ENCODE measurements around the gene ADAM23. TPM values are rescaled to one million over a fixed set of nuclear protein-coding genes. Genes with fewer than 3 reads are reported as not detected.

Gene ADAM23
- total and polyA plus RNA-seq, 2 experiments from 2014 or later, result 2.8 to 3.3 TPM

GRCh38 chr2:206573793-206574192, 130.5 kb downstream of the ADAM23 start:
- no peak overlapping the region for H3K4me3 ChIP-seq
- no peak overlapping the region for H2AFZ ChIP-seq
- H3K27ac ChIP-seq, result no peak overlapping the region
- H3K4me2 ChIP-seq, result no peak overlapping the region
- no peaks in the 10 kb centered on the region for H3K9me2 ChIP-seq (replicated peaks; ENCODE audit: insufficient read depth)
- H3K36me3 ChIP-seq (replicated peaks; ENCODE audit: insufficient read depth, low read depth), result no peaks in the 10 kb centered on the region
- no peaks in the 10 kb centered on the region for H3K27me3 ChIP-seq
- no peaks in the 10 kb centered on the region for H3K4me1 ChIP-seq (ENCODE audit: insufficient read depth)
- TF ChIP-seq EZH2 (IDR thresholded peaks at IDR 0.05; ENCODE audit: borderline replicate concordance) (no peak), CTCF (IDR thresholded peaks at IDR 0.05; ENCODE audit: poor library complexity) (no peak), EZH2phosphoT487 (IDR thresholded peaks at IDR 0.05; ENCODE audit: low read depth, severe bottlenecking, unreplicated experiment) (no peak)
- H4K20me1 ChIP-seq (ENCODE audit: insufficient read depth, poor library complexity, severe bottlenecking), result no peaks in the 10 kb centered on the region
- no peaks in the 10 kb centered on the region for H3K9me3 ChIP-seq (ENCODE audit: low read depth)
- H3K79me2 ChIP-seq, result no peaks in the 10 kb centered on the region
- 90% methylated on average over 6 of the region's 6 CpGs for WGBS (ENCODE audit: low lambda C conversion rate, missing lambda C conversion rate)
- DNase-seq (ENCODE audit: low spot score), result no peak

GRCh38 chr2:206584323-206585116, 141.2 kb downstream of the ADAM23 start:
- H4K20me1 ChIP-seq (ENCODE audit: insufficient read depth, poor library complexity, severe bottlenecking), result no peaks in the 10 kb centered on the region
- DNase-seq (ENCODE audit: low spot score), result peak; percentile 8
- H3K4me2 ChIP-seq, result no peak overlapping the region
- TF ChIP-seq EZH2phosphoT487 (IDR thresholded peaks at IDR 0.05; ENCODE audit: low read depth, severe bottlenecking, unreplicated experiment) (no peak), EZH2 (IDR thresholded peaks at IDR 0.05; ENCODE audit: borderline replicate concordance) (no peak), CTCF (IDR thresholded peaks at IDR 0.05; ENCODE audit: poor library complexity) (no peak)
- H3K4me1 ChIP-seq (ENCODE audit: insufficient read depth), result no peaks in the 10 kb centered on the region
- H3K4me3 ChIP-seq, result no peak overlapping the region
- H3K27ac ChIP-seq, result no peak overlapping the region
- no peaks in the 10 kb centered on the region for H3K79me2 ChIP-seq
- H3K27me3 ChIP-seq, result no peaks in the 10 kb centered on the region
- no peaks in the 10 kb centered on the region for H3K9me2 ChIP-seq (replicated peaks; ENCODE audit: insufficient read depth)
- H3K9me3 ChIP-seq (ENCODE audit: low read depth), result no peaks in the 10 kb centered on the region
- H2AFZ ChIP-seq, result no peak overlapping the region
- WGBS (ENCODE audit: low lambda C conversion rate, missing lambda C conversion rate), result 82% methylated on average over 11 of the region's 11 CpGs
- H3K36me3 ChIP-seq (replicated peaks; ENCODE audit: insufficient read depth, low read depth), result no peaks in the 10 kb centered on the region

GRCh38 chr2:206585335-206585734, 142.0 kb downstream of the ADAM23 start:
- H3K27me3 ChIP-seq, result no peaks in the 10 kb centered on the region
- peak overlapping the region; percentile 13 for H3K27ac ChIP-seq
- H3K4me3 ChIP-seq, result no peak overlapping the region
- no peaks in the 10 kb centered on the region for H3K9me2 ChIP-seq (replicated peaks; ENCODE audit: insufficient read depth)
- H3K79me2 ChIP-seq, result no peaks in the 10 kb centered on the region
- H3K36me3 ChIP-seq (replicated peaks; ENCODE audit: insufficient read depth, low read depth), result no peaks in the 10 kb centered on the region
- 70% methylated on average over 2 of the region's 2 CpGs for WGBS (ENCODE audit: low lambda C conversion rate, missing lambda C conversion rate)
- TF ChIP-seq CTCF (IDR thresholded peaks at IDR 0.05; ENCODE audit: poor library complexity) (no peak), EZH2phosphoT487 (IDR thresholded peaks at IDR 0.05; ENCODE audit: low read depth, severe bottlenecking, unreplicated experiment) (no peak), EZH2 (IDR thresholded peaks at IDR 0.05; ENCODE audit: borderline replicate concordance) (no peak)
- no peaks in the 10 kb centered on the region for H3K4me1 ChIP-seq (ENCODE audit: insufficient read depth)
- H2AFZ ChIP-seq, result no peak overlapping the region
- H4K20me1 ChIP-seq (ENCODE audit: insufficient read depth, poor library complexity, severe bottlenecking), result no peaks in the 10 kb centered on the region
- DNase-seq (ENCODE audit: low spot score), result no peak
- H3K9me3 ChIP-seq (ENCODE audit: low read depth), result no peaks in the 10 kb centered on the region
- no peak overlapping the region for H3K4me2 ChIP-seq
